K562 (cell line): ENCODE results near the gene RALGAPA2.

Experiments
- EP300 ChIP-seq: IDR thresholded peaks from 2 replicates; pipeline ENCODE4 v1.6.1; 2012; ENCODE audit warnings: low read length, improper control_type of control experiment
- USF2 ChIP-seq: sonication (generic); formaldehyde crosslinking; IDR thresholded peaks from 2 replicates; pipeline ENCODE4 v1.5.0; 2020; ENCODE audit warnings: missing genetic modification reagents
- ZNF175 ChIP-seq: fragments of 200-800 bp; sonication (Bioruptor generic); IDR thresholded peaks from 2 replicates; pipeline ENCODE4 v1.6.1; 2016; ENCODE audit warnings: low read depth, mild to moderate bottlenecking, missing genetic modification characterization, missing compliant biosample characterization
- ZNF431 ChIP-seq: sonication (generic); formaldehyde crosslinking; IDR thresholded peaks from 2 replicates; pipeline ENCODE4 v1.8.0; 2022; ENCODE audit warnings: mild to moderate bottlenecking, missing genetic modification reagents
- TF ChIP-seq, protein P1 (sequence below), 3 experiments: IDR thresholded peaks in 2 of 3; conservative IDR thresholded peaks in 1 of 3; 2 replicates each; pipeline ENCODE4 v1.5.1; 2011 to 2012; ENCODE audit warnings: low read length in 3 of 3, mild to moderate bottlenecking in 3 of 3, control low read depth in 2 of 3, improper control_type of control experiment in 1 of 3, inconsistent platforms in 1 of 3, low read depth in 1 of 3, mixed read lengths in 1 of 3, moderate library complexity in 1 of 3; ENCODE audit not compliant: insufficient read depth in 2 of 3

DNA sequence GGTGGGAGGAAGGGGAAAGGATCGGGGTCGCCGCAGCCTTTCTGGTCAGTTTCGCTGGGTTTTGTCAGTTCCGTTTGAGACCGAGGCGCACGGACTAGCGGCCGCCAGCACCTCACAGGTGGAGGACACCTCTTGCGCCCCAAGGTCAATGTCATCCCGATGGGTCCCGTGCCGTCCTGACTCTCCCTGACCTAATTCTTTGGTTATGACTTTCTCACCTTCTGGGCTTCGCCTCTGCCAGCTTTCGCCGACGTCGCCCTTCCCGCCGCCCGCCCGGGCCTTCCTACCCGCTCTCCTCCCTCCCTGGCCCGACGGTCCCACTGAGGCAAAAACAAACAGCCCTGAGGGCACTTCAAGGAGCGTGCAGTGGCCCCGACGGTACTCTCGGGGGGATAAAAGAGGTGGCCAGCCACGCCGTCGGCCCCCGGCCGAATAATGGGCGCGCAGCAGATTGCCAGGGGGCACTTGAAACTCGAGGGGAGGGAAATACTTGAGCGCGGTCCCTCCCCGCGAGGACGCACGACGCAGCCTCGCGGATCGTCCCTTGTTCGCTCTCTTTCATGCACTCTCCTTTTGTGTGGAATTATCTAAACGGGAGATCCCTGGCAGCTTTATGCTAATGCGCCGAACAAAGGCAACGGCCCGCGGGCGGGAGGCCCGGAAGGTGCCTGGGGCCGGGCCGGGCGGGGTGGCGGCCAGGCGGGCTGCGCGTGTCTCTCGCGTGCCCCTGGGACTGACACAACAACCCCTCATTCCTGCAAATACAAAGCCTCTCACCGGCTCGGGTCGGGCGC is 348.4 kb downstream of the RALGAPA2 start:
- TF ChIP-seq ZNF175: no peak
- no peak for TF ChIP-seq USF2 (CRISPR knock-in tag)
- no peak for TF ChIP-seq ZNF431
- TF ChIP-seq, protein P1, sequence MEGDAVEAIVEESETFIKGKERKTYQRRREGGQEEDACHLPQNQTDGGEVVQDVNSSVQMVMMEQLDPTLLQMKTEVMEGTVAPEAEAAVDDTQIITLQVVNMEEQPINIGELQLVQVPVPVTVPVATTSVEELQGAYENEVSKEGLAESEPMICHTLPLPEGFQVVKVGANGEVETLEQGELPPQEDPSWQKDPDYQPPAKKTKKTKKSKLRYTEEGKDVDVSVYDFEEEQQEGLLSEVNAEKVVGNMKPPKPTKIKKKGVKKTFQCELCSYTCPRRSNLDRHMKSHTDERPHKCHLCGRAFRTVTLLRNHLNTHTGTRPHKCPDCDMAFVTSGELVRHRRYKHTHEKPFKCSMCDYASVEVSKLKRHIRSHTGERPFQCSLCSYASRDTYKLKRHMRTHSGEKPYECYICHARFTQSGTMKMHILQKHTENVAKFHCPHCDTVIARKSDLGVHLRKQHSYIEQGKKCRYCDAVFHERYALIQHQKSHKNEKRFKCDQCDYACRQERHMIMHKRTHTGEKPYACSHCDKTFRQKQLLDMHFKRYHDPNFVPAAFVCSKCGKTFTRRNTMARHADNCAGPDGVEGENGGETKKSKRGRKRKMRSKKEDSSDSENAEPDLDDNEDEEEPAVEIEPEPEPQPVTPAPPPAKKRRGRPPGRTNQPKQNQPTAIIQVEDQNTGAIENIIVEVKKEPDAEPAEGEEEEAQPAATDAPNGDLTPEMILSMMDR (IDR thresholded peaks at IDR 0.05 in 2 of 3, conservative IDR thresholded peaks at IDR 0.05 in 1 of 3; ENCODE audit: insufficient read depth in 2 of 3, low read depth in 1 of 3, low read length in 3 of 3): no peak
- TF ChIP-seq EP300: no peak
